SIG-M5 (cell line): ENCODE results near the gene ARHGAP5.

Source experiments
- DNase-seq: peaks from one replicate; lab custom pipeline; 2025; lab: John Stamatoyannopoulos, UW

The ARHGAP5 gene

GRCh38 chr14:32075672-32076277 lies 1.3 kb upstream of the ARHGAP5 start:
- DNase-seq, result no peak

GRCh38 chr14:32076278-32077080 lies 625 bp upstream of the ARHGAP5 start:
- DNase-seq, result no peak

DNA sequence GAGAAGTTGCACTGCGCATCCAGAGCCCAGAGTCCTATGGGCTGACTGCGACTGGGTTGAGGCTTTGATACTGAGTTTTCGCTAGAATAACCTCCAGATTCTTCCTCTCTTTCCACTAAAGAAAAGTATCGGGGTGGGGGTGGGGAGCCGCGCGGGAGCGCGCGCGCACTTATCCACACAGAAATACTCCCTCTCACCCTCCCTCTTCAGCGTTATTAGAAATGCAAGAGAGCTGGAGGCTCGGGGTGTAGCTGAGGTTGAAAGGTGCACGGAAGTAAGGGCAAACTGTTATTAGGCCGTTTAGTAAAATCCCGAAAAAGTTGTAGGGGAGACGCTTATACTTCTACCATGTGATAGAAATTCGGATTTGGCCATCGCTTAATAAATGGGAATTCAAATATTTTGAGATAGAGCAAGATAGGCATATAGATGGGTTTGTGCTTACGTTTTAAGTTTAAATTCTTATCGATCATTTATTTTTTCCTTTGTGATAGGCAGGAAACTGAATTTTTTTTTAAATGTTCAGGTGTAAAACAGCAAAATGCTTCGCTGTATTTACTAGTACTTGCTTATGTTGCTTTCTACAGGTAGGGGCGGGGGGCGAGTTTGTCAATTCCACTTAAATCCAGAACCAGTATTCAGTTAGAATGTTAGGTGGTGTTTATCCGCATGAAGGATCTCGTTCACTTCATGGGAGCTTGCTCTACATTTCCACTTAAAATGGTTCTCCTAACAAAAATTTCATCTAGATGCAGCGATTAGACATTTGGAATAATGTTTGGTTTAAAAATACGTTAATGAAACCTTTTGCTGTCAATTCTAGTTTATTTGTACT lies 1.1 kb downstream of the ARHGAP5 start:
- DNase-seq, result no peak

DNA sequence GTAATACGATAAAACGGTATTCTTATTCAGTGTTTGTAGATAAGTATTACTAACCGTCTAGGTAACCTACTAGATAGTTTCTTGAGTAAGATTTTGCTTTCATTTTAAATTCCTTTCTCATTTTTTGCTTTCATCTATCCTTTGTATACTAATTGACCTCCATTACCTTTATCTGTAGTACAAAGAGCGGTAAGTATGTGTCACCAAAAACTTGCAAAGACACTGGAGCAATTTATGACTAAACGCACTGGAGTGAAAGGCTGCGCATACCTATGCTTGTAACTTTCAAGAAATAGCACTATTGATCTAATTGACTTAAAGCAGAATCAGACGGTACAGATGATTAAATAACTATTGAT lies 1.7 kb downstream of the ARHGAP5 start:
- DNase-seq, result no peak

DNA sequence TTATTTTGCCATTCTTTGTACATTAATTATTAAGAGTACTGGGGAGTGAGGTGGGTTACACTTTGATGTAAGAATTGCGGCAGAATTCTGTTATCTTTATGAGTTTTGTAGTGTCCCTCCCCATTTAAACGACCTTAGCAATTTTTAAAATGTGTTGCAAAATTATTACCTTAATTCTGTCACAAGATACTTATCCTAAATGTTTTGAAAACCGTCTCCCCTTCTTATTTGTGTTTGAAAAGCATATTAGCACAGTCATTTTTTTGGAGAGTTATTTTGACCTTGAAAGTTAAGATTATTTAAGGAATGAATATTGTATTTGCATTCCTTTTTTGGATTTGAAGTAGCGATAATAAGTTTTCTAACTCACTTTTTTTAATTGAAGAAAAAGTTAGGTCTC lies 2.2 kb downstream of the ARHGAP5 start:
- DNase-seq, result no peak

DNA sequence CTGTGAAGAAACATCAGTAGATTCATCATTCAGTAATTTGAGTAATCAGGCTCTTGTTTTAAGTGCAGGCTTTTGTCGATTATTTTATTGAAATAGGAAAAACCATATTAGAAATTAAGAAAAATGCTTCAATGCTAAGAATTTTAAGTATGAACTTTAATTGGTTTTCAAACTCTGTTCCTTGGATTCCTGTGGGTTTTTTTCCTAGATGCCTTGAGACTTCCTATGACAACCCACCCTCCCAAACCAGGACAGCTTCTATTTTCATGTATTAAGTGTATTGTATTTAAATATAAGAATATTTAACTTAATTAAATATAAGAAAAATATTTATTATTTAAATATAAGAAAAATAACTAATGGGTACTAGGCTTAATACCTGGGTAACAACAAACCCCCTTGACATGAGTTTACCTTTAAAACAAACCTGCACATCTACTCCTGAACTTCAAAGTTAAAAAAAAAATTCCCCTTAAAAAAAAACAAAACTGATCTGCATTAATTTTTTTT lies 3.0 kb downstream of the ARHGAP5 start:
- DNase-seq, result no peak

DNA sequence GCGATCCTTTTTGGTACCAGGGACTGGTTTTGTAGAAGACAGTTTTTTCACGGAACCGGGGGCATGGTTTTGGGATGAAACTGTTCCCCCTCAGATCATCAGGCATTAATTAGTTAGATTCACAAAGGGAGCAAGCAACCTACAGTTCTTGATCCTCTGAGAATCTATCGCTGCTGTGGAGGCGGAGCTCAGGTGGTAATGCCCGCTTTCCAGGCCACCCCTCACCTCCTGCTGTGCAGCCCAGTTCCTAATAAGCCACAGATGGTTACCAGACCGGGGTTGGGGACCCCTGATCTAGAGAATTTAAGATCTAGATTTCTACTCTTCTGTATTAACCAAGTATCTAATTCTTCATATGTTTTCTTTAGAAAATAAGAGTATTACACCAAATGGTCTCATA lies 4.8 kb downstream of the ARHGAP5 start:
- DNase-seq, result no peak

- DNase-seq, result no peak
Observed at GRCh38 chr14:32083315-32083624, 6.2 kb downstream of the ARHGAP5 start.

GRCh38 chr14:32083789-32084188 lies 6.7 kb downstream of the ARHGAP5 start:
- DNase-seq, result no peak

GRCh38 chr14:32085182-32085844 lies 8.2 kb downstream of the ARHGAP5 start:
- no peak for DNase-seq

DNA sequence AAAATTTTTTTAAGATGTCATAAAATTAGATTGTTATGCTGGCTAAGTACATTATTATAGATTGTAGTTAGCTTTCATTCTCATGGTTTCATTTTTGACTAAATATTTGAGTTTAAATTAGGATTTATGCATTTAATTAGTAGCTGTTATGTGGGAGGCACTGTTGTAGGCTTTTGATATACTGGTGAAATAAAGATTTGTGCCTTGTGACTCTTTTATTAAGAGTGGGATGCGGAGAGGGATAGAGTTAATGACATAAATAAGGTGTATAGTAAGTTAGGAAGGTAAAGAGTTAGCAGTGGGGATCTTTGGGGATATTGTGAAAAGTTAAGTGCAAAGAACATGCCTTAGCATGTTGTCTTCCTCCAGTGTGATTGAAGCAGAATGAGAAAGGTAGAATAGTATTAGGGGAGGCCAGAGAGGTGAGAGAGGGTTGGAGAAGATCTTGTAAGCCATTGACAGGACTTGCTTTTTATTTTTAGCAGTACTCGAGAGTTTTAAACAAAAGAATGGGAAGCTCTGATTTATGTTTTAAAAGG lies 8.8 kb downstream of the ARHGAP5 start:
- no peak for DNase-seq

DNA sequence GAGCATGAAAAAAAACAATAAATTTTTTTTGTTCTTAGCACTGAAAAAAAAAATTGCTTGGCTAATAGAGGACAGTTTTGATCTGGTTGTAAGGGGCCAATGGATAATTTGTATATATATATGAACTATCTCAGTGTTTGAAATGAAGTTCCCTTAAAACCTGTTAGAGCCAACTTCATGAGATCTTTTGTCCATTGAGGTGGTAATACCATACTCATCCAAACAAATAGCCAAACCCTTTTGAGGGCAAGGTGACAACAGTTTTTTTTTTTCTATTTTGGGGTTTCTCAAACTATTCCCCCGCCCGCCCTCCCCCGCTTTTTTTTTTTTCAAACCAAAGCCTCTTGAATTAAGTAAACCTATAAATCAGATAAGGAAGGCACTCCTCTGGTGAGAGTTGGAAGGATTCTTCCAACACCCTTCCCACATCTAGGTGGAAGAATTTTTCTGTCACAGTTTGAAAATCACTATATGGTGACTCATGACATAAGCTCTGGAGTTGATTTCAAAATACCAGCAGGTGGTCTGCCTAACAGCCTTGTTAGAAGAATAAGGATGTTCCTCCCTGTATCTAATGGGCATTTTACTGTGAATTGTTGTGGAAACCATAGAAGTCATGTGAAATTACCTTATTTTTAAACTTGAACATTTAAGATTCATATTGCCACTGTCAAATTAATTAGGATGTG lies 10.2 kb downstream of the ARHGAP5 start:
- DNase-seq, result no peak

DNA sequence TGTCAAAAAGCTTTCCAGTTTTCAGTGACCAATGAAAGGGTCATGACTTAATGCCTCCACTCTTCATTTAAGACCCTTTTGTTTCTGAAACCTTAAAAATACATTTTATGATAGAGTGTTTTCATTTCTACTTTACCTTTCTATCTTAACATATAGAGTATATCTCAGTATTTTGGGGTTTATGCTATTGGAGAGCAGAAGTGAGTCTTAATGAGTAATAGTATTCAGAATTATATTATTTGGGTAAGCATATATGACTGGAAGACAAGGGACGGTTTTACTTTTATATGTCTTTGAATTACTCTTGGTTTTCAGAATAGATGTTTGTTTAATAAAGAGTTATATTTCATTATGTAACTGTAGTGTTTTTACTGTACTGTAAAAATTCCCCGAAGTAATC lies 10.8 kb downstream of the ARHGAP5 start:
- DNase-seq, result no peak

GRCh38 chr14:32090686-32091085 lies 13.6 kb downstream of the ARHGAP5 start:
- DNase-seq, result no peak

DNA sequence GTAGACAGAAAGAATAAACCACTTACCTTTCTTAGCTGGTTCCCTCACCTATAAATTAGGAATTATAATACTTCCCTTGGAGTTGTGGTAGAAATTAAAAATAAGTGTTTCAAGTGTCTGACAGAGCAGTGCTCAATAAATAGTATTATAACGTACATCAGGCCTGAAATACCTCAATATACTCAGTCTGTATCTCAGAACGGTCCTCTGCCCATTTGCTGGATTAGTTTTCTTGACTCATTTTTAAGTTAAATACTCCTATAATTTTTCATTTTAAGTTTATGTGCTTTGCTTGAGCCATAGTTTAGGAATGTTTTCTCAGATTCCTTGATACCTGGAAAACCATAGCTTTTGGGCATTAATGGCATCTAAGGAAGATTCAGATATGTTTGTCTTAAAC lies 22.4 kb downstream of the ARHGAP5 start:
- no peak for DNase-seq

- no peak for DNase-seq
Observed at GRCh38 chr14:32100175-32100574, 23.1 kb downstream of the ARHGAP5 start.

DNA sequence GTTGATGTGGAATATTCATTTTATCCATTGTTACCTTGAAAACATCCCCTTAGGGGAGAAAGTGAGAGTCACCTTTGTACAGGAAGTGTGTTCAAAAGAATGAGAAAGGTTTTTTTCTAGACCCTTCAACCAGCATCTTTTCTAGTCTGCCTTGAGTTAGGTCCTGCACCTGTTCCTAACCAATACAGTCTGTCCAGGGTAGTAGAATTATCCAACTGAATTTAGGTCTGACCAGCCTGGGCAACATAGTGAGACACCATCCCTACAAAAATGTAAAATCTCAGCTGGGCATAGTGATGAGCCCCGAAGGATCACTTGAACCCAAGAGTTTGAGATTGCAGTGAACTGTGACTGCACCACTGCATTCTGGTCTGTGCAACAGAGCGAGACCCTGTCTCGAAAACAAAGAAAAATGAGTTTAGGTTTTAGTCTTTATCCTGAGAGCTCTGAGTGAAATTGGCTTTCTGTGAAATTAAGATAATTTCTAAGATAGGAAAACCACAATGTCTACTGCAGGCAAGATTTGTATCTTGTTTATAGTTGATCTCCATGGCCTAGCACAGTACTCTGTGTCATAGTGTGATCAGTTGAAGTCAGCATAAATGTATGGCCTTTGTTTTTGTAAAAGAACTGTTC lies 25.2 kb downstream of the ARHGAP5 start:
- DNase-seq, result no peak

DNA sequence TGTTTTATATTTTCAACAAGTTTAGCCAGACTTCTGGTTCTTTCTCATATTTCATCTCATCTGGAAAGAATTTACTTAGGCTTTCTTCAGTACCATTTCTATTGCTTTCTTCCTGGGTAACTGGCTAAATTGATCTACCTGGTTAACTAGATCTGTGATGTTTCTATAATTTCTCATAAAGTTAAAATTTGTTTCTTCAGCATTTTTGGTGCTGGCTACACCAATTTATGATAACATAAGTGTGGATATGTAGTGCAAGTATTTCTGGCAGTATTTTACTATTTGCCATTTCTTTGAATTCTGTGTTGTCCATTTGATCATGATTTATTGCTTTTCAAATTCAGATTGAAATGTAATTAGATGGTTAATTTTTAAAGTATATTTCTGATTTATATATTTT lies 25.9 kb downstream of the ARHGAP5 start:
- DNase-seq, result no peak

DNA sequence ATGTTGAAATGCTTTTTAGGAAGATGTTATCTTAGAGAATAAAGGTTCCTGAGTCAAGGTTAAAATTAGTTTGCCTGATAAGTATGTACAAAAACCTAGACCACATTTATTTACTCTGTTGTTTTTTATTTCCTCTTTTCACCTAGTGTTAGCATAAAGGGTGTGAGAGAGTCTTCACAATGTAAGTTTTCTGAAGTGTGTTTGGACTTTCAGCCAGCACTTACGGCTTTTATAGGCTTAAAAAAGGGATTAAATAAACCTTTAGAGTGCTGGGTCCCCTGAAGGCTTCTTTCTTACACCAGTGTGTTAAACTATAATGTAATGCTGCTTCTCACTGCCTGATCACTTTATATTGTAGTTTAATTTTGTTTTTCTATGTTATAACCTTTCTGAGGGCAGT lies 27.2 kb downstream of the ARHGAP5 start:
- no peak for DNase-seq

DNA sequence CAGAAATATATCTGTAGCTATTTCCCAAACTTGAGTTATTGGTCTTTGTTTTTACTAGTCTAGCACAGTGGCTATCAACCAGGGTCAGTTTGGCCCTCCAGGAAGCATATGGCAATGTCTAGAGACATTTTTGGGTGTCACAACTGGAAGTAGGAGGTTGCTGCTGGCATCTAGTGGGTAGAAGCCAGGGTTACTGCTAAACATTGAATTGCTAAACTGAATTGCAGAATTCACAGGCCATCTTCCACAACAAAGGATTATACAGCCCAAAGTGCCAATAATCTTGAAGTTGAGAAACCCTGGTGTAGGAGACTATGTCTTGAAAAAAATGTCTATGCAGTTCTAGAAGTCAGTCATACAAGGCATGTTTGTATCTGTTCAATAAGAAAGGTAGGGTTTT lies 27.7 kb downstream of the ARHGAP5 start:
- DNase-seq, result no peak
